ENCODE data around the gene IGF2. TPM values are rescaled to one million over a fixed set of nuclear protein-coding genes. Genes with fewer than 3 reads are reported as not detected.

The IGF2 gene
- total RNA-seq, 4 donors from 2014 or later = 9.9 to 26.6 (median 18.1) TPM

DNA sequence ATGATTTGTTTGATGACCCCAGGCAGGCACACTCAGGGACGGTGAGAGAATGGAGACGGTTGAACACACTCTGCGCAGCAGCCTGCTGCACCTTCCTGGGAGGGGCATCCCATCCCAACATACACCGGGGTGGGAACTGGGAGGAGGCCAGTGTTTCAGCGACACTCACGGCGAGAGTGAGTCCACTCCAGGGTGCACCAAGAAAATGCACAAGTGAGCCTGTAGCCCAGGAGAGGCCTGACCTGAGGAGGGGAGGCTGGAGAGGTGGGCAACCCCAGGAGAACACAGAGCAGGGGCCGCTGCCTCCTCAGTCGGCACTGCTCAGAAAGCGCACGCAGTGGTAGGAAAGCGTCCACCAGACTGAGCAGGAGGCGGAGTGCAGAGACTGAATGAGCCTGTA, 54.5 kb downstream of the IGF2 start:
- intact Hi-C loops (cut with DNase I) = no loop called here
- Histone ChIP-seq H3K27me3 (no peaks in the 10 kb centered on the region), H3K4me1 (no peaks in the 10 kb centered on the region), H3K27ac (no peak overlapping the region), H3K9me3 (no peaks in the 10 kb centered on the region), H3K36me3 (no peaks in the 10 kb centered on the region), H3K4me3 (replicated peaks in 1 of 3) (no peak overlapping the region)
- TF ChIP-seq CTCF (IDR thresholded peaks at IDR 0.05) (no peak), POLR2A (IDR thresholded peaks at IDR 0.05) (no peak)
- WGBS, 2 donors = 94 to 96% methylated on average over 9 to 13 of the region's 13 CpGs
- no peak for DNase-seq

MicroRNA genes within 50 kb of the gene (microRNA counts, 767-probe panel; counts per million panel counts)
- microRNA hsa-miR-483-3p (0 to 2,407 counts per million in 2 donors), microRNA hsa-miR-483-5p (0 counts per million in 2 donors)

Small RNAs within 50 kb of the gene (microRNA-seq; reads per million reads assigned to microRNA genes)
- gene MIR4686 (not detected), gene MIR483 (12.4 reads per million, percentile 30 among the genes with 10 or more reads in this experiment)

Small RNAs within 50 kb of the gene (small RNA-seq; reads per million reads assigned to genes)
- gene MIR4686 (not detected), gene MIR483 (0.56 reads per million)

Other genes starting within 250 kb of the IGF2 start
- not detected for gene PRR33, start 247.5 kb downstream of the IGF2 start, total RNA-seq
- gene TNNT3, start 219.7 kb downstream of the IGF2 start, total RNA-seq = 1 to 10 TPM in 3 of 4 donors, not detected in 1; 1.7 to 4.1 (median 2.6) TPM
- gene MRPL23, start 192.1 kb downstream of the IGF2 start, total RNA-seq = 100 to 1,000 TPM in 3 of 4 donors, 10 to 100 TPM in 1; 86.9 to 241 (median 159) TPM
- 10 to 100 TPM; 13.5 to 68.7 (median 19.4) TPM for gene H19, start 141.5 kb downstream of the IGF2 start, total RNA-seq
- not detected for gene INS, start 21.8 kb upstream of the IGF2 start, total RNA-seq
- not detected for gene TH, start 32.4 kb upstream of the IGF2 start, total RNA-seq
- gene ASCL2, start 131.2 kb upstream of the IGF2 start, total RNA-seq = 1 to 10 TPM in 1 of 4 donors, under 1 TPM in 3; 0.46 to 2.9 (median 0.66) TPM
- gene C11orf21, start 162.5 kb upstream of the IGF2 start, total RNA-seq = under 1 TPM; 0.15 to 0.67 (median 0.45) TPM
- gene TSPAN32, start 162.6 kb upstream of the IGF2 start, total RNA-seq = under 1 TPM in 2 of 4 donors, not detected in 2; 0.33 to 0.45 TPM
- gene CD81, start 237.9 kb upstream of the IGF2 start, total RNA-seq = 100 to 1,000 TPM; 264 to 370 (median 298) TPM

Data from thyroid gland (tissue), 4 donors.